Fibroblast of lung (primary cell): ENCODE measurements around the gene GATC. TPM values are rescaled to one million over a fixed set of nuclear protein-coding genes. Genes with fewer than 3 reads are reported as not detected.

ENCODE experiments used
- DNase-seq, 2 donors: peaks; one replicate each; pipeline versions ENCODE4 v3.0.0 to v3.0.0-alpha.2; 2010; ENCODE audit warnings: low read depth in 2 of 2
- H2AFZ ChIP-seq: 2 replicates; pipeline ENCODE4 v1.5.1; 2012; ENCODE audit warnings: low read length, control low read depth, inconsistent platforms
- H3K27ac ChIP-seq: 2 replicates; pipeline ENCODE4 v1.5.1; 2011; ENCODE audit warnings: low read length, control low read depth; ENCODE audit not compliant: insufficient read depth
- H3K27me3 ChIP-seq: 2 replicates; pipeline ENCODE4 v1.5.1; 2011; ENCODE audit warnings: mild to moderate bottlenecking, low read length; ENCODE audit not compliant: control insufficient read depth, insufficient read depth
- H3K36me3 ChIP-seq: 2 replicates; pipeline ENCODE4 v1.5.1; 2011; ENCODE audit warnings: low read length; ENCODE audit not compliant: control insufficient read depth, insufficient read depth
- H3K4me1 ChIP-seq: 2 replicates; pipeline ENCODE4 v1.5.1; 2011; ENCODE audit warnings: low read length; ENCODE audit not compliant: control insufficient read depth, insufficient read depth; ENCODE audit errors: extremely low read depth
- H3K4me2 ChIP-seq: 2 replicates; pipeline ENCODE4 v1.5.1; 2011; ENCODE audit warnings: low read length, control low read depth; ENCODE audit not compliant: insufficient read depth; ENCODE audit errors: extremely low read depth
- H3K4me3 ChIP-seq, 4 experiments: fragments of 200-600 bp in 1 of 4; sonication (generic) in 1 of 4; replicated peaks in 1 of 4; 2 replicates each; pipeline ENCODE4 v1.5.1; 2011 to 2016; ENCODE audit warnings: low read length in 4 of 4, low read depth in 3 of 4, mild to moderate bottlenecking in 3 of 4, control low read depth in 2 of 4, inconsistent platforms in 1 of 4, mixed read lengths in 1 of 4; ENCODE audit not compliant: insufficient read depth in 1 of 4; ENCODE audit errors: control extremely low read depth in 1 of 4
- H3K79me2 ChIP-seq: 2 replicates; pipeline ENCODE4 v1.5.1; 2012; ENCODE audit warnings: mild to moderate bottlenecking, low read length, inconsistent platforms; ENCODE audit not compliant: control insufficient read depth, insufficient read depth
- H3K9ac ChIP-seq: 2 replicates; pipeline ENCODE4 v1.5.1; 2011; ENCODE audit warnings: mild to moderate bottlenecking, low read length, control low read depth; ENCODE audit not compliant: insufficient read depth
- H3K9me3 ChIP-seq: 2 replicates; pipeline ENCODE4 v1.5.1; 2012; ENCODE audit warnings: low read depth, low read length; ENCODE audit not compliant: control insufficient read depth, insufficient read depth
- H4K20me1 ChIP-seq: 2 replicates; pipeline ENCODE4 v1.5.1; 2011; ENCODE audit warnings: low read length; ENCODE audit not compliant: control insufficient read depth, insufficient read depth; ENCODE audit errors: extremely low read depth
- CTCF ChIP-seq, 2 donors: IDR thresholded peaks in 1 of 2; conservative IDR thresholded peaks in 1 of 2; 1 replicate in 1 of 2; 2 replicates in 1 of 2; pipeline ENCODE4 v1.5.1; 2011 to 2012; ENCODE audit warnings: low read length in 2 of 2, control low read depth in 1 of 2, inconsistent platforms in 1 of 2, low read depth in 1 of 2, mild to moderate bottlenecking in 1 of 2
- EZH2 ChIP-seq: IDR thresholded peaks from 2 replicates; pipeline ENCODE4 v1.5.1; 2012; ENCODE audit warnings: low read length, control low read depth, mild to moderate bottlenecking; ENCODE audit errors: missing control alignments
- polyA plus RNA-seq, 2 donors: library from polyadenylated mRNA; depleted of rRNA in 1 of 2; stranded (reverse) in 1 of 2; unstranded in 1 of 2; fragments of >200 nt; gene quantifications; 2 replicates each; pipeline ENCODE4 v1.2.1, GENCODE V29; 2011 to 2012; ENCODE audit warnings: missing spikeins in 1 of 2
- total RNA-seq: library from RNA; depleted of rRNA; stranded (reverse); fragments of >200 nt; gene quantifications from 2 replicates; pipeline ENCODE4 v1.2.1, GENCODE V29; 2014

The GATC gene
- total and polyA plus RNA-seq, 2 donors (not counting 1 experiment from before 2014, with no cell fraction given): 18.4 to 22.3 TPM

GRCh38 chr12:120425797-120426196 lies 20.4 kb upstream of the GATC start:
- no peak overlapping the region for H3K27ac ChIP-seq
- H3K79me2 ChIP-seq: no peaks in the 10 kb centered on the region
- peaks cover 2% of the 10 kb centered on the region for H3K27me3 ChIP-seq
- no peaks in the 10 kb centered on the region for H3K4me1 ChIP-seq
- H3K9me3 ChIP-seq: no peaks in the 10 kb centered on the region
- DNase-seq: no peak
- H3K9ac ChIP-seq: no peak overlapping the region
- H2AFZ ChIP-seq: no peak overlapping the region
- no peak for TF ChIP-seq EZH2
- TF ChIP-seq CTCF (conservative IDR thresholded peaks at IDR 0.05 in 1 of 2, IDR thresholded peaks at IDR 0.05 in 1 of 2; ENCODE audit: low read depth in 1 of 2, low read length in 2 of 2): no peak
- H4K20me1 ChIP-seq: no peaks in the 10 kb centered on the region
- no peak overlapping the region for H3K4me2 ChIP-seq
- H3K36me3 ChIP-seq: no peaks in the 10 kb centered on the region
- no peak overlapping the region for H3K4me3 ChIP-seq

DNA sequence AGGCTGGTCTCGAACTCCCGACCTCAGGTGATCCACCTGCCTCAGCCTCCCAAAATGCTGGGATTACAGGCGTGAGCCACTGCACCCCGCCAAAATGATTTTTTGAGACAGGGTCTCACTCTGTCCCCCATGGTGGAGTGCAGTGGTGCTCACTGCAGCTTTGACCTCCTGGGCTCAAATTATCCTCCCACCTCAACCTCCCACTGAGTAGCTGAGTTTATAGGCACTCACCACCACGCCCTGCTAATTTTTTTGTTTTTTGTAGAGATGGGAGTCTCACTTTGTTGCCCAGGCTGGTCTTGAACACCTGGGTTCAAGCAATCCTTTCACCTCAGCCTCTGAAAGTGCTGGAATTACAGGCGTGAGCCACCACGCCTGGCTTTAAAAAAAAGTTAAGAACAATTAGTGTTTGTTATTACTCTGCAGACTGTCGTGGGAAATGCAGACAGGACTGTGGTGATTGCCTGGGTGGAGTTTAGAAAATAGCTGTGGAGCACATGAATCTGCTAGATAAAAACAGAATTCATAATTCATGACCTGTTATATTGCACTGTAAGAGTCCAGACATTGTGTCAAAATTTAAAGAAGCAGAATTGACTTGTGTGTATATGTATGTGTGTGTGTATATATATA lies 17.5 kb upstream of the GATC start:
- no peak overlapping the region for H3K4me3 ChIP-seq
- DNase-seq: no peak
- no peak overlapping the region for H3K4me2 ChIP-seq
- TF ChIP-seq EZH2: no peak
- no peak for TF ChIP-seq CTCF (conservative IDR thresholded peaks at IDR 0.05 in 1 of 2, IDR thresholded peaks at IDR 0.05 in 1 of 2; ENCODE audit: low read depth in 1 of 2, low read length in 2 of 2)
- H3K27ac ChIP-seq: no peak overlapping the region
- H2AFZ ChIP-seq: no peak overlapping the region
- no peaks in the 10 kb centered on the region for H3K9me3 ChIP-seq
- no peaks in the 10 kb centered on the region for H3K36me3 ChIP-seq
- H4K20me1 ChIP-seq: no peaks in the 10 kb centered on the region
- H3K27me3 ChIP-seq: peaks cover 2% of the 10 kb centered on the region
- H3K79me2 ChIP-seq: no peaks in the 10 kb centered on the region
- H3K4me1 ChIP-seq: no peaks in the 10 kb centered on the region
- H3K9ac ChIP-seq: no peak overlapping the region

- H3K9ac ChIP-seq: no peak overlapping the region
- H3K27ac ChIP-seq: no peak overlapping the region
- no peaks in the 10 kb centered on the region for H3K9me3 ChIP-seq
- no peak overlapping the region for H2AFZ ChIP-seq
- H3K4me2 ChIP-seq: no peak overlapping the region
- DNase-seq: no peak
- TF ChIP-seq CTCF (conservative IDR thresholded peaks at IDR 0.05 in 1 of 2, IDR thresholded peaks at IDR 0.05 in 1 of 2; ENCODE audit: low read depth in 1 of 2, low read length in 2 of 2) (no peak), EZH2 (no peak)
- H3K4me1 ChIP-seq: no peaks in the 10 kb centered on the region
- no peaks in the 10 kb centered on the region for H4K20me1 ChIP-seq
- peaks cover 2% of the 10 kb centered on the region for H3K27me3 ChIP-seq
- no peaks in the 10 kb centered on the region for H3K79me2 ChIP-seq
- no peaks in the 10 kb centered on the region for H3K36me3 ChIP-seq
- H3K4me3 ChIP-seq: no peak overlapping the region
Measured at GRCh38 chr12:120429368-120429767, 16.9 kb upstream of the GATC start.
